Fibroblast of pulmonary artery (primary cell): ENCODE data around the gene LARP4B.

Experiments
- DNase-seq: peaks from one replicate; pipeline ENCODE4 v3.0.0-alpha.2; 2010; ENCODE audit warnings: low read depth
- H3K4me3 ChIP-seq: replicated peaks from 2 replicates; pipeline ENCODE4 v1.5.1; 2011; ENCODE audit warnings: low read depth, mild to moderate bottlenecking, control low read depth, low read length, moderate library complexity
- TF ChIP-seq, protein P1 (sequence below): IDR thresholded peaks from 2 replicates; pipeline ENCODE4 v1.5.1; 2011; ENCODE audit warnings: mild to moderate bottlenecking, control low read depth, low read length, inconsistent platforms; ENCODE audit errors: missing control alignments

Gene LARP4B

GRCh38 chr10:824497-824896 is 107.0 kb downstream of the LARP4B start:
- no peak for DNase-seq
- TF ChIP-seq, protein P1, sequence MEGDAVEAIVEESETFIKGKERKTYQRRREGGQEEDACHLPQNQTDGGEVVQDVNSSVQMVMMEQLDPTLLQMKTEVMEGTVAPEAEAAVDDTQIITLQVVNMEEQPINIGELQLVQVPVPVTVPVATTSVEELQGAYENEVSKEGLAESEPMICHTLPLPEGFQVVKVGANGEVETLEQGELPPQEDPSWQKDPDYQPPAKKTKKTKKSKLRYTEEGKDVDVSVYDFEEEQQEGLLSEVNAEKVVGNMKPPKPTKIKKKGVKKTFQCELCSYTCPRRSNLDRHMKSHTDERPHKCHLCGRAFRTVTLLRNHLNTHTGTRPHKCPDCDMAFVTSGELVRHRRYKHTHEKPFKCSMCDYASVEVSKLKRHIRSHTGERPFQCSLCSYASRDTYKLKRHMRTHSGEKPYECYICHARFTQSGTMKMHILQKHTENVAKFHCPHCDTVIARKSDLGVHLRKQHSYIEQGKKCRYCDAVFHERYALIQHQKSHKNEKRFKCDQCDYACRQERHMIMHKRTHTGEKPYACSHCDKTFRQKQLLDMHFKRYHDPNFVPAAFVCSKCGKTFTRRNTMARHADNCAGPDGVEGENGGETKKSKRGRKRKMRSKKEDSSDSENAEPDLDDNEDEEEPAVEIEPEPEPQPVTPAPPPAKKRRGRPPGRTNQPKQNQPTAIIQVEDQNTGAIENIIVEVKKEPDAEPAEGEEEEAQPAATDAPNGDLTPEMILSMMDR = no peak
- H3K4me3 ChIP-seq = no peak overlapping the region

DNA sequence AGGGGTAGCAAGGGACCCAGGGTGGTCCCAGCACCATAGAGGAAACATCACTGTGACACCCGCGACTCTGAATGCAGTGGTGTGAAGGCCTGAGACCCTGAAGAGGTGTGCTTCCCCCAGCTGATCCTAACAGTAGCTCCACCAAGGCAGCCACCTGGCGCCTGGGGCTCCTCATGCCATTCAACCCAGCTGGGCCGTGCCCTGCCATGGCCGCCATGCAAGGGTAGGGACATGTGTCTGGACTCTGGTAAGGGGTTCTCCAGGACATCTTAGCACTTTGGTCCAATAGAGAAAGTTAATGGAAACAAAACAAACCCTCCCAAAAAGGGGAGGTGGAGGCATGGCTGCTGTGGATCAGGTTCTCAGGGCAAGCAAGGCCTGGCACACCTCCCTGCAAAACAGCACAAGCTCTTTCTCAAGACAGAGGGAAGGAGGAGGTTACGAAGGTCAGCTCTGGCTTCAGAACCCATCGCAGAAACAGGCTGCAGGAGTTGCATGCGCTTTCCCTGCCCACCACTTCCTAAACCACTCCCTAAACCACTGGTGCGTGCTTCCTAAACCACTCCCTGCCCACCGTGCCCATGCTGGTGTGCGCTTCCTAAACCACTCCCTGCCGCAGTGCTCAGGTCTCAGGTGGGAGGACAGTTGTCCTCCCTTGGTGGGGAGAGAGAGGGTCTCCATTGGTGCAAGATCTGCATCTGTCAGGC is 108.7 kb downstream of the LARP4B start:
- TF ChIP-seq, protein P1 = no peak
- DNase-seq = no peak

DNA sequence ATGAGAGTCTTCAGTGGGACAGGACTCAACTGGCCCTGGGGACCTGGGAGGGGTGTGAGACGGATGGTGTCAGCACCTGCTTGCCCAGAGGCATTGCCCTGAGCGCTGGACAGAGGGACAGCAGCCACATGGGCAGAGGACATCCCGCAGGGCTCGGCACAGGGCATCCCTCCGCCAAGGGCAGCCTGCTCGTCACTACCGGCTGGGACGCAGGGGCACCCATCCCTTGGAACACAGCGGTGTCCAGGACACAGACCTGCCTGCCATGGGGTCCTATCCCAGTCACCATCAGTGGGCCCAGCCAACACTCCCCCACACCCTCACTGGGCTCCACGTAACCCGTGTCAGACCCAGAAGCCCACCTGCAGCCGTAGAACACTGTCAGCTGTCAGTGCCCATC is 109.3 kb downstream of the LARP4B start:
- no peak for DNase-seq
- TF ChIP-seq, protein P1 = no peak
- no peak overlapping the region for H3K4me3 ChIP-seq

More for the DNA sequence above, 108.7 kb downstream of the LARP4B start:
- H3K4me3 ChIP-seq = no peak overlapping the region

DNA sequence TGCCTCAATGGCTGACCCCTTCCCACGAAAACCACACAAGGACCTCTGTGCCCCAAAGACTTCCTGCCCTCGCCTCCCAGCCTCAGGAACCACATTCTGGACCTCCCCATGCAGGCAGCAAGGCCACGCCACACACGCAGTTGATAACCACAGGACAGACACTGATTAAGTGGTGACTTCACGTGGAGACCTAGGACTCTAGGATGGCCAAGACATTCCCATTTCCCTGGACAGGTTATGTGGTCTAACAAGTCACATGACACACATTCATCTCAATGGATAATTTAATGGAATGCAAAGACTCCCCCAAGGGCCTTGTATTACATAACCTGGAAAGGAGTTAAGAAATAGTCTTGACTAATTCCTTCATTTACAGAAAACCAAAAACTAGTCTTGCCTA is 110.2 kb downstream of the LARP4B start:
- TF ChIP-seq, protein P1 = no peak

GRCh38 chr10:819816-820215 is 111.7 kb downstream of the LARP4B start:
- DNase-seq = no peak
- TF ChIP-seq, protein P1 = no peak
- no peak overlapping the region for H3K4me3 ChIP-seq

More for the DNA sequence above, 110.2 kb downstream of the LARP4B start:
- peak; percentile 55 for DNase-seq
- H3K4me3 ChIP-seq = no peak overlapping the region

- no peak overlapping the region for H3K4me3 ChIP-seq
- DNase-seq = peak; percentile 48
- TF ChIP-seq, protein P1 = no peak
Observed at GRCh38 chr10:819326-819725, 112.2 kb downstream of the LARP4B start.
